C4-2B (cell line): ENCODE data around the gene CPNE7.

Source experiments
- CTCF ChIP-seq: fragments of 450-650 bp; conservative IDR thresholded peaks from 2 replicates; pipeline ENCODE4 v1.5.1; 2017; ENCODE audit warnings: mild to moderate bottlenecking
- ZFX ChIP-seq: fragments of 450-650 bp; IDR thresholded peaks from 2 replicates; pipeline ENCODE4 v1.6.1; 2017

GRCh38 chr16:89569506-89570341 lies 5.8 kb upstream of the CPNE7 start:
- no peak for TF ChIP-seq CTCF
- no peak for TF ChIP-seq ZFX
